NCI-H460 (cell line): ENCODE results near the gene GADD45A. TPM values are rescaled to one million over a fixed set of nuclear protein-coding genes. Genes with fewer than 3 reads are reported as not detected.

Source experiments
- DNase-seq: peaks from one replicate; pipeline ENCODE4 v3.0.0-alpha.2; 2016; ENCODE audit warnings: low read depth; ENCODE audit errors: extremely low read depth
- total RNA-seq: library from RNA; depleted of rRNA; stranded (reverse); fragments of >200 nt; shearing (Covaris generic); gene quantifications from 2 replicates; pipeline ENCODE4 v1.2.3, GENCODE V29; 2014

Gene GADD45A
- total RNA-seq, 1 experiment from 2014 or later: 124 TPM

GRCh38 chr1:67666636-67667035, 18.4 kb upstream of the GADD45A start:
- DNase-seq: no peak

DNA sequence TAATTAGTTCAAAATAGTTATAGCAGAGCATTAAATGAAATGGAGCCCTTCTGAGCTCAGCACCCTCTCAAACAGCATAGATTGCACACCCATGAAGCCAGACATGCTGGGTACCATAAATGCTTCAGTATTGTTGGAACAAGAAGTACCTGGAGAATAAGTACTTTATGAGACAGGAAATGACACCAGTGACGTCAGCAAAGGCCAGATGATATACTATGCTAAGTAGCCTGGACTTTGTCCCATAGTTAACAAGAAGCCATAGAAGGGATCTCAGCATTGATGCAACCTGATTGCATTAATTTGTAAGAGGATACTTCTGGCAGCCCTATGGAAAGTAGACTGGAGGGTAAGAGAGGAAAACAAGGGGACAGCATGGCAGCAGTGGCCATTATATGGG, 16.3 kb upstream of the GADD45A start:
- no peak for DNase-seq

DNA sequence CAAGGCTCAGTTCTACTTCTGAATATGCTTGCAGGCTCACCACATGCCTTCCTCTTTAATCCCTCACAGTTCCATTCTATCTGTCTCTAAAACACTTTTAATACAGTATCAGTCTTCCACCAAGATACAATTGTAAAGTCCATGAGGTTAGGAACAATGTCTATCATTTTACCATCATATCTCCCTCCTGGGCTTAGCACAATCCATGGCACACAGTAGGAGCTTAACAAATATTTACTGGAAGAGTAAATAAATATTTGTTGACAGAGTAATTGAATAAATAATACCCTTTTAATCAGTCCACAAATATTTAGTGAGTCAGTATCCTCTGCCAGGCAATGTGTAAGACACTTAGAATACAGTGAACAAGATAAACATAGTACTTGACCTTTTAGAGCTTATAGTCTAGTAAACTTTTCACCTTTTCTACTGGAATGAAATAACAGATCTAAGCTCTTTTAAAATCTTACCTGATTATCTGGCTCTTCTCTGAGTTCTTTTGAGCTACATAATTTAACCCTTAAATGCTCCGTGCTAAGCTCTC, 12.7 kb upstream of the GADD45A start:
- no peak for DNase-seq

- DNase-seq: no peak
Measured at GRCh38 chr1:67673468-67674201, 11.4 kb upstream of the GADD45A start.

GRCh38 chr1:67674260-67675011, 10.6 kb upstream of the GADD45A start:
- no peak for DNase-seq

- no peak for DNase-seq
Measured at GRCh38 chr1:67675800-67676199, 9.2 kb upstream of the GADD45A start.

DNA sequence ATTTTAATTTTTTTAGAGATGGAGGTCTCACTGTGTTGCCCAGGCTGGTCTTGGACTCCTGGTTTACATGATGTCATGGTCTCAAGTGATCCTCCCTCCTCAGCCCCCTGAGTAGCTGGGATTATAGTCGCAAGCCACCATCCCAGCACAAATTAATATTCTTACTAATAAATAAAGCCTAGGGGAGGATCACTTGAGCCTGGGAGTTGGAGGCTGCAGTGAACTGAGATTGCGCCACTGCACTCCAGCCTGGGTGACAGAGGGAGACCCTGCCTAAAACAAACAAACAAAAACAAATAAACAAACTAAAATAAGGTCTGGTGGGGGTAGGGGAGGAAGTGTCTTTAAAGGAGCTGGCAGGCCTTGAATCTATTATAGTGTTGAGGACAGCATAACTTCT, 8.7 kb upstream of the GADD45A start:
- DNase-seq: no peak

DNA sequence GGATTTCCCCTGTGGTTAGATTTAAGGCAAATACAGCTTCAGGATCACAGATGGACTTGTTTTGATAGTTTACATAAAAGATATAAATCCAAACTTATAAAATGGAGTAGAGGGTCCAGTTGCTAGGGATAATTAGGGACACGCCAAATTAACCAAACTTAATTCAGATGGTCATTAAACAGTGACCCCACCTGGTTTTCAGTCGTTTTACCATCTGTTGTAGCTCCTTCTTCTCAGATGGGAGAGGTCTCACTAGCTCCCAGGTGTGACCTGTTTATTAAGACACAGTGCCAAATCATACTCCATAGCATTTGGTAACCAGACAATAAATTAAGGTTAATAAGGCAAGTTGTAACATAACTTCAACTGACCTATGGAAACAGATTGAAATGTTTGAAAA, 8.1 kb upstream of the GADD45A start:
- no peak for DNase-seq

DNA sequence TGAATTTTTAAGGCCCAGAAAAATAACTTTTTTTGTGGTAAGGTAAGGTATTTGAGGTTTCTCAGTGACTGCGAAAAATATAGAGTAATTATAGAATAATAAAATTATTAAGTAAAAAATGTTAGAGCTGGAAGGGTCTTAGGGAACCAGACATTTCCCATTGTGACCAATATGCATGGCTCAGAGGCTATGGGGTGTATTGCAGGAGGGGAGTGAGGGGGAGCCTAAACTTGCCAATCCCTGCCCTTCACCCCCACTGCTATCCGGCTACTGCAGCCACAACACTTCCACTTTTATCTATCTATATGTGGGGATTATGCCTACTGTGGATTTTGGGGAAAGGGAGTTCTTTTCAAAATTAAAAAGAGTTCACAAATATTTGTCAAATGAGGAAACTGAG, 7.6 kb upstream of the GADD45A start:
- DNase-seq: no peak

GRCh38 chr1:67677930-67678329, 7.1 kb upstream of the GADD45A start:
- no peak for DNase-seq

DNA sequence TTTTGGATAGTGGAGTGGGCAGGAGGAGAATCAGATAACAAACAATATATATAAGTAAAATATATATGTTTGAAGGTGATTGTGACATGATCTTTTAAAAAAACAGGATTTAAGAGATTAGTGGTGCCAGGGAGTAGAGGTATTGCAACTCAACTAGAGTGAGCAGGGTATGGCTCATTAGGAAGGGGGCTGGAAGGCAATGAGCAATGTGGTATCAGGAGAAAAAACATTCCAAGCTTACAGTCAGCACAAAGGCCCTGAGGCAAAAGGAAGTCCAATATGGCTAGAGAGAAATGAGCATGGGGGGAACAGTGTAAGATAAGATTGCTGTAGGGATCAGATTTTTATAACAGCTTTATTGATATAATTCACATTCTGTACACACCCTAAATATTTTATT, 5.3 kb upstream of the GADD45A start:
- no peak for DNase-seq

- DNase-seq: no peak
Measured at GRCh38 chr1:67680486-67680885, 4.5 kb upstream of the GADD45A start.

DNA sequence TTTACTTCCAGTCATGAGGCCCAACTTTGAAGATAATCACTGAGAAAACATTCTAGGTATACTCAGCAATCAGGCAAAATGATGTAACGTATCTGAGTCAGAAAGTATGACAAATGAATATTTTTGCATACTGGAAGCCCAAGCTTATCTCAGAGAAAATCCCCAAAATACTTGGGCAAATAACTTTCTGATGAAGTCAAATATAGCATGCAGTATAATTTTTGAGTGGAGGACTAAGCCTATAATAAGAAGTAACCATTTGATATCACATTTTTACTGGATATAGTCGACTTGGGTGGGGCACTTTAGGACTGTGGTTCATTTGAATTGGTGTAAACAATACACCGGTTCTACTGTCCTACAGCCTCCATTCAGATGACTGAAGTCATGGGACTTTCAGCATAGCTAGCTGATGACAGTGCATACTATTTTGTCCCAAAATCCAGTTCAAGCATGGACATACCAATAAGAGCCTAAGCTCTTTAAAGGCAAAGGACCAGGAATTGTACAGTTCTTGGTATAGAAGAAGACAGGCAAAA, 2.3 kb upstream of the GADD45A start:
- DNase-seq: peak; percentile 41

DNA sequence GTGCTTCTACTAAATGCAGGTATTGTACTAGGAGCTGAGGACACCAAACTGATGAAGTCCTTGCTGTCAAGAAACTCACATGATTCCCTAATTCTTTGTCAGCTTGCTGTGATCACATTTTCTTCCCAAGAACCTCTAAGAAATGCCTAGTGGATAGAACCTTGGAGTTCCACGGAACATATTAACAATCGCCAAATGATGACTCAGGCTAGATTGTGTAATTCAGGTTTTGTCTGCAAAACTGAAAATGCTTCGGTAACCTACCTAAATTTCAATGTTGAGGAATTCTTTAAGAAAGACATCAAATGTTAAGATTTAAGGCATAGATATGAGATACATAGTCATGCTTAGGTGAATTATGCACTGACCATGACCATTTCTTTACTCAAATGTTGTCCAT, 1.7 kb upstream of the GADD45A start:
- DNase-seq: no peak

- peak; percentile 16 for DNase-seq
Measured at GRCh38 chr1:67683766-67684525, 1.1 kb upstream of the GADD45A start.

GRCh38 chr1:67684526-67685066, 405 bp upstream of the GADD45A start:
- no peak for DNase-seq

GRCh38 chr1:67685558-67686266, 711 bp downstream of the GADD45A start:
- peak; percentile 22 for DNase-seq

GRCh38 chr1:67686267-67687197, 1.5 kb downstream of the GADD45A start:
- peak; percentile 97 for DNase-seq

DNA sequence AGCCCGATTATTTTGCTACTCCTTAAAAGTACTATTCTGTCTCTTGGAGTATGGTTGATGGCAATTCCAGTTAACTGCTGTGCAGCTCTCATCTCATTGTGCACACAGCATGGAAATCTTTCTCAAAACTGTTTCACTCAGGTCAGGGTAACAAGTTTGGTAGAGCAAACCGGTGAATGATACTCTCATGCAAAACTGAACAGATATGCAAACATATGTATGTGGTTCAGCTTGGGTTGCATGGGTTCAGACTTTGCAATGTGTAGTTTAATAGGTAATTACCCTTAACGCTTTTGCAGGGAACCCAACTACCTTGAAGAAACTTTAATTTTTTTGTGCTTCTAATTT, 2.2 kb downstream of the GADD45A start:
- no peak for DNase-seq
